ENCODE data around the gene LARP1B. TPM values are rescaled to one million over a fixed set of nuclear protein-coding genes. Genes with fewer than 3 reads are reported as not detected.
"Not testable (repeated sequence)": the region's sequence is repeated elsewhere in the genome, so short reads cannot be mapped to it uniquely, and the experiment has no call there.

The LARP1B gene
- 17.4 and 17.8 TPM in 2 replicates for total RNA-seq

- intact Hi-C loops (cut with micrococcal nuclease), result loop anchor here (1.0 to 5.0 kb wide), 7 partner anchors 96 to 1032 kb away; partner anchors contain the start of genes ABHD18, HSPA4L, MFSD8 and PLK4
These were observed at the start of gene LARP1B for GRCh38 chr4:128060699-128061565. LARP1B (plus strand) TSS chr4:128061312; CDS start chr4:128074952, 13,640 bp downstream.

GRCh38 chr4:128025319-128025718, 35.8 kb upstream of the LARP1B start:
- intact Hi-C loops (cut with micrococcal nuclease), result no loop called here

GRCh38 chr4:128029907-128030306, 31.2 kb upstream of the LARP1B start:
- intact Hi-C loops (cut with micrococcal nuclease), result no loop called here

GRCh38 chr4:128031756-128032384, 29.2 kb upstream of the LARP1B start:
- intact Hi-C loops (cut with micrococcal nuclease), result no loop called here

GRCh38 chr4:128039568-128039967, 21.5 kb upstream of the LARP1B start:
- intact Hi-C loops (cut with micrococcal nuclease), result no loop called here

GRCh38 chr4:128047019-128047418, 14.1 kb upstream of the LARP1B start:
- intact Hi-C loops (cut with micrococcal nuclease), result not testable (repeated sequence)

- intact Hi-C loops (cut with micrococcal nuclease), result not testable (repeated sequence)
These were observed 13.6 kb upstream of the LARP1B start for GRCh38 chr4:128047514-128047913.

GRCh38 chr4:128051229-128051628, 9.9 kb upstream of the LARP1B start:
- intact Hi-C loops (cut with micrococcal nuclease), result not testable (repeated sequence)

GRCh38 chr4:128054907-128055306, 6.2 kb upstream of the LARP1B start:
- intact Hi-C loops (cut with micrococcal nuclease), result not testable (repeated sequence)

GRCh38 chr4:128055441-128056206, 5.5 kb upstream of the LARP1B start:
- intact Hi-C loops (cut with micrococcal nuclease), result not testable (repeated sequence)

- intact Hi-C loops (cut with micrococcal nuclease), result no loop called here
These were observed 4.7 kb upstream of the LARP1B start for GRCh38 chr4:128056396-128056795.

GRCh38 chr4:128060121-128060698, 902 bp upstream of the LARP1B start:
- intact Hi-C loops (cut with micrococcal nuclease), result loop anchor here (2.0 to 5.0 kb wide), 2 partner anchors 132 to 277 kb away; partner anchors contain the start of gene HSPA4L

- intact Hi-C loops (cut with micrococcal nuclease), result loop anchor here (1.0 to 5.0 kb wide), 7 partner anchors 97 to 1031 kb away; partner anchors contain the start of genes ABHD18, HSPA4L, MFSD8 and PLK4
These were observed 739 bp downstream of the LARP1B start for GRCh38 chr4:128061566-128062536.

- intact Hi-C loops (cut with micrococcal nuclease), result not testable (repeated sequence)
These were observed 5.3 kb downstream of the LARP1B start for GRCh38 chr4:128066453-128066820.

- intact Hi-C loops (cut with micrococcal nuclease), result no loop called here
These were observed 7.8 kb downstream of the LARP1B start for GRCh38 chr4:128068918-128069317.

GRCh38 chr4:128076464-128076863, 15.4 kb downstream of the LARP1B start:
- intact Hi-C loops (cut with micrococcal nuclease), result no loop called here

GRCh38 chr4:128095293-128095692, 34.2 kb downstream of the LARP1B start:
- intact Hi-C loops (cut with micrococcal nuclease), result not testable (repeated sequence)

- intact Hi-C loops (cut with micrococcal nuclease), result no loop called here
These were observed 46.7 kb downstream of the LARP1B start for GRCh38 chr4:128107766-128108165.

- intact Hi-C loops (cut with micrococcal nuclease), result no loop called here
These were observed 61.9 kb downstream of the LARP1B start for GRCh38 chr4:128123036-128123435.

- intact Hi-C loops (cut with micrococcal nuclease), result no loop called here
These were observed 69.5 kb downstream of the LARP1B start for GRCh38 chr4:128130621-128131020.

Data from T-helper 1 cell treated with Interleukin-12 subunit alpha and Interleukin-12 subunit beta and Interleukin-4 antibody, amounts not matched to agents 30 ng/mL and 1 ng/mL, for 36 hours (primary cell).